H1 (cell line): ENCODE data around the gene HSPA1B. TPM values are rescaled to one million over a fixed set of nuclear protein-coding genes. Genes with fewer than 3 reads are reported as not detected.

Experiments used
- ASH2L ChIP-seq: fragments of 200-600, 300-600 bp; sonication (generic); IDR thresholded peaks from one replicate; pipeline ENCODE4 v1.7.1; 2017; ENCODE audit warnings: low read length
- BACH1 ChIP-seq: IDR thresholded peaks from 2 replicates; pipeline ENCODE4 v1.6.1; 2012; ENCODE audit warnings: low read length, improper control_type of control experiment
- CEBPB ChIP-seq: IDR thresholded peaks from 2 replicates; pipeline ENCODE4 v1.6.1; 2012; ENCODE audit warnings: low read depth, low read length
- EGR1 ChIP-seq: IDR thresholded peaks from 2 replicates; pipeline ENCODE4 v1.6.1; 2011; ENCODE audit warnings: low read depth, low read length, borderline replicate concordance
- KDM1A ChIP-seq: fragments of 200-600, 300-600 bp; sonication (generic); IDR thresholded peaks from 2 replicates; pipeline ENCODE4 v1.7.1; 2016; ENCODE audit warnings: mild to moderate bottlenecking, low read length, borderline replicate concordance
- KDM4A ChIP-seq: IDR thresholded peaks from one replicate; pipeline ENCODE4 v1.7.1; 2012; ENCODE audit warnings: low read depth, mild to moderate bottlenecking, moderate library complexity, low read length, inconsistent platforms; ENCODE audit not compliant: severe bottlenecking
- PHF8 ChIP-seq: fragments of 200-600 bp; sonication (generic); conservative IDR thresholded peaks from 2 replicates; pipeline ENCODE4 v1.7.1; 2012; ENCODE audit warnings: low read depth, mild to moderate bottlenecking, inconsistent platforms, low read length, moderate library complexity
- POLR2A ChIP-seq, 2 experiments: IDR thresholded peaks; 1 replicate in 1 of 2; 2 replicates in 1 of 2; pipeline ENCODE4 v1.6.1; 2011; ENCODE audit warnings: low read depth in 2 of 2, low read length in 2 of 2, mild to moderate bottlenecking in 2 of 2; ENCODE audit errors: control extremely low read depth in 1 of 2
- RBBP5 ChIP-seq: IDR thresholded peaks from 2 replicates; pipeline ENCODE4 v1.7.1; 2012; ENCODE audit warnings: low read depth, mild to moderate bottlenecking, inconsistent platforms, low read length, moderate library complexity, borderline replicate concordance
- SP4 ChIP-seq: IDR thresholded peaks from 2 replicates; pipeline ENCODE4 v1.6.1; 2012; ENCODE audit warnings: low read length, inconsistent platforms
- polyA plus RNA-seq, 7 experiments: library from polyadenylated mRNA; depleted of rRNA in 3 of 7; stranded (reverse) in 5 of 7; unstranded in 2 of 7; fragments of >200 nt in 5 of 7; fragments of 200-250 nt in 2 of 7; gene quantifications; 1 replicate in 5 of 7; 2 replicates in 1 of 7; 4 replicates in 1 of 7; pipeline versions ENCODE4 v1.2.1 to v1.2.3, GENCODE V29; 2011 to 2013; ENCODE audit warnings: missing spikeins in 2 of 7, mixed read lengths in 2 of 7
- total RNA-seq: library from RNA; stranded (reverse); fragmentation: NEBNext Ultra II Directional; extraction: Animal tissue kit (Norgen Biotek cat#: 25700); gene quantifications from 2 replicates; pipeline ENCODE4 v1.2.1, GENCODE V29; 2021
- TF ChIP-seq, protein P1 (sequence below): IDR thresholded peaks from 2 replicates; pipeline ENCODE4 v1.6.1; 2012; ENCODE audit warnings: inconsistent platforms

Gene HSPA1B
- total and polyA plus RNA-seq, 2 of the 8 experiments (the other 6 are each of a cell fraction or from before 2014, with no cell fraction given), result 36.6 to 76.6 TPM

DNA sequence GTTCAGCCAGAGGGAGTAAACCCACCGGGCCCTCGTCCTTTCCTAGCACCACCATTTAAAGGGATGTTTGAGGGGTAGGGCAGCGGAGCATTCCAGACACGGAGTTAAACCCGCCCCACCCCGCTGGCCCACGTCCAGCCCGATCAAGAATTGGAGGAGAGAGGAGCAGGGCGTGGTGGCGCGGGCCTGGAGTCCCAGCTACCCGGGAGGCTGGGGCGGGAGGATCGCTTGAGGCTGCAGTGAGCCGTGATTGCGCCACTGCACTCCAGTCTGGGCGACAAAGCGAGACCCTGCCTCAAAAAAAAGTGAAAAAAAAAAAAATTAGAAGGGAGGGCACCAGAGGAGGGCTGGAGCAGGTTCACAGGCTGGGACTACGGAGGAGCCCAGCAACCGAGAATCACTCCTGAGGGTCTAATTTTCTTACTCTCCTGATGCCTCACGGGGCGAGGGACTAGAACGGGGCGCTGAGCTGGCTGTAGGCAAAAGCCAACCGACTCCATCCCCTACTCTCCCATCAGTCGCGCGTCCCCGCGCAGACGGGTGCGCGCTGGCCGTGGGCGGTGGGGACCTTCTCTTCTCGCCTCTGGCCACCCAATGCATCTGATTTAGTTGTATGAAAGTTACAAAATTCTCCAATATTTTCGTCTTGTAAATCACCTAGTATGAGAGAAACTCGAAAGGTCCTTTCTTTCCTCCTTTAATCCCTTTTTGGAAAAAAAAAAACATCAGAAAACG lies 6.1 kb upstream of the HSPA1B start (continued):
- peak; percentile 93 for TF ChIP-seq KDM1A
- TF ChIP-seq CEBPB, result peak; percentile 92
- TF ChIP-seq RBBP5, result peak; percentile 89; the same call in 1 of the 2 replicates
- TF ChIP-seq PHF8, result peak; percentile 42
- peak; percentile 92 for TF ChIP-seq ASH2L
- TF ChIP-seq EGR1, result peak; percentile 73; the same call in 1 of the 2 replicates
- peak; percentile 81 for TF ChIP-seq SP4
- TF ChIP-seq POLR2A (IDR thresholded peaks at IDR 0.05; ENCODE audit: control extremely low read depth in 1 of 2, low read depth in 2 of 2, low read length in 2 of 2), result peak in 1 of 2 experiments; percentile 74; a peak in 2 of 3 replicates
- TF ChIP-seq KDM4A, result peak; percentile 53
- TF ChIP-seq BACH1, result 0 out of 2 replicates have a peak, but pooled peaks have one; percentile 18
- TF ChIP-seq, protein P1, sequence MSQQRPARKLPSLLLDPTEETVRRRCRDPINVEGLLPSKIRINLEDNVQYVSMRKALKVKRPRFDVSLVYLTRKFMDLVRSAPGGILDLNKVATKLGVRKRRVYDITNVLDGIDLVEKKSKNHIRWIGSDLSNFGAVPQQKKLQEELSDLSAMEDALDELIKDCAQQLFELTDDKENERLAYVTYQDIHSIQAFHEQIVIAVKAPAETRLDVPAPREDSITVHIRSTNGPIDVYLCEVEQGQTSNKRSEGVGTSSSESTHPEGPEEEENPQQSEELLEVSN, result 0 out of 2 replicates have a peak, but pooled peaks have one; percentile 32
- TF ChIP-seq, all 59 proteins: peak for 15
